K562 (cell line): ENCODE data around the gene BICC1. TPM values are rescaled to one million over a fixed set of nuclear protein-coding genes. Genes with fewer than 3 reads are reported as not detected.

ENCODE experiments used
- ATAC-seq: fragments of 200-7000 bp; cut with Tn5 transposase; 3 replicates; pipeline ENCODE4 v1.9.1; 2020; ENCODE audit warnings: moderate library complexity
- BruUV-seq: library from RNA; stranded (reverse); fragments of 400-500 nt; replicated peaks from 2 replicates; lab custom pipeline; 2021; lab: Mats Ljungman, UMichigan
- CTCF ChIA-PET: fragments of 300-600 bp; formaldehyde crosslinking; extraction: SDS; loops from one replicate; lab custom pipeline; 2021; ENCODE audit warnings: low intra/inter-chr PET ratio; lab: Yijun Ruan, JAX
- POLR2A ChIA-PET: fragments of 300-600, 350-650 bp; sonication (Branson Sonifier 250); formaldehyde crosslinking; extraction: SDS; loops from one replicate; lab custom pipeline; 2021; ENCODE audit warnings: antibody characterized with exemption, inconsistent platforms; lab: Yijun Ruan, JAX
- DNase-seq, 4 experiments: peaks; one replicate each; pipeline versions ENCODE4 v3.0.0 to v3.0.0-alpha.2; 2011 to 2018; ENCODE audit warnings: low spot score in 3 of 4, mixed read lengths in 3 of 4; ENCODE audit errors: extremely low read depth in 1 of 4
- FAIRE-seq: peaks from 2 replicates; lab custom pipeline; 2011; peaks lifted over from hg19 to GRCh38; lab: Jason Lieb, UNC
- H2AFZ ChIP-seq: 2 replicates; pipeline ENCODE4 v1.6.0; 2011; ENCODE audit warnings: low read depth, low read length, control low read depth, inconsistent platforms
- H3K27ac ChIP-seq: fragments of 200-600 bp; 3 replicates; pipeline ENCODE4 v1.8.0; 2011; ENCODE audit warnings: low read depth, mild to moderate bottlenecking, control low read depth, inconsistent platforms, low read length, moderate library complexity, mixed read lengths; ENCODE audit errors: extremely low read depth
- H3K27me3 ChIP-seq, 2 experiments: fragments of 300-600 bp in 1 of 2; 2 replicates in 1 of 2; 3 replicates in 1 of 2; pipeline versions ENCODE4 v1.6.0 to v1.8.0; 2011; ENCODE audit warnings: inconsistent platforms in 2 of 2, low read length in 2 of 2, mild to moderate bottlenecking in 1 of 2, mixed read lengths in 1 of 2, moderate library complexity in 1 of 2; ENCODE audit not compliant: control insufficient read depth in 2 of 2, insufficient read depth in 2 of 2
- H3K36me3 ChIP-seq: fragments of 300-600 bp; 3 replicates; pipeline ENCODE4 v1.8.0; 2011; ENCODE audit warnings: mild to moderate bottlenecking, low read length, inconsistent platforms; ENCODE audit not compliant: control insufficient read depth, insufficient read depth
- H3K4me1 ChIP-seq, 2 experiments: fragments of 200-600 bp in 1 of 2; replicated peaks in 1 of 2; 2 replicates in 1 of 2; 3 replicates in 1 of 2; pipeline versions ENCODE4 v1.5.1 to v1.8.0; 2011; ENCODE audit warnings: inconsistent platforms in 2 of 2, low read length in 2 of 2, mild to moderate bottlenecking in 1 of 2, mixed read lengths in 1 of 2, moderate library complexity in 1 of 2; ENCODE audit not compliant: control insufficient read depth in 2 of 2, insufficient read depth in 2 of 2
- H3K4me2 ChIP-seq: 2 replicates; pipeline ENCODE4 v1.6.1; 2011; ENCODE audit warnings: low read length, control low read depth, inconsistent platforms, mixed read lengths; ENCODE audit not compliant: insufficient read depth
- H3K4me3 ChIP-seq: fragments of 200-600 bp; sonication (generic), shearing (Covaris generic); 2 replicates; pipeline ENCODE4 v1.5.1; 2016; ENCODE audit warnings: control low read depth, inconsistent platforms
- H3K79me2 ChIP-seq: fragments of 200-600 bp; 3 replicates; pipeline ENCODE4 v1.8.0; 2011; ENCODE audit warnings: low read length, inconsistent platforms; ENCODE audit not compliant: control insufficient read depth, insufficient read depth
- H3K9ac ChIP-seq, 2 experiments: 2 replicates each; pipeline versions ENCODE4 v1.6.0 to v1.6.1; 2011; ENCODE audit warnings: low read depth in 2 of 2, low read length in 2 of 2, control low read depth in 1 of 2, inconsistent platforms in 1 of 2, mild to moderate bottlenecking in 1 of 2, mixed read lengths in 1 of 2; ENCODE audit not compliant: insufficient read depth in 1 of 2
- H3K9me1 ChIP-seq: one replicate; pipeline ENCODE4 v1.6.0; 2011; ENCODE audit warnings: inconsistent platforms, mild to moderate bottlenecking, low read length, moderate library complexity; ENCODE audit not compliant: control insufficient read depth, insufficient read depth
- H3K9me3 ChIP-seq: replicated peaks from 2 replicates; pipeline ENCODE4 v1.5.1; 2011; ENCODE audit warnings: low read depth, low read length, inconsistent platforms; ENCODE audit not compliant: control insufficient read depth, insufficient read depth
- H4K20me1 ChIP-seq: replicated peaks from 2 replicates; pipeline ENCODE4 v1.6.1; 2011; ENCODE audit warnings: low read length, inconsistent platforms, mixed read lengths; ENCODE audit not compliant: control insufficient read depth, insufficient read depth
- BRF1 ChIP-seq: IDR thresholded peaks from 3 replicates; pipeline ENCODE4 v1.6.1; 2011; ENCODE audit warnings: borderline replicate concordance, mild to moderate bottlenecking; ENCODE audit not compliant: insufficient read length; ENCODE audit errors: extremely low read depth
- CBX8 ChIP-seq: fragments of 200-600 bp; sonication (generic); IDR thresholded peaks from 2 replicates; pipeline ENCODE4 v1.6.1; 2012; ENCODE audit warnings: borderline replicate concordance, mixed run types, low read depth, mild to moderate bottlenecking, moderate library complexity, mixed read lengths, low read length, control low read depth, inconsistent platforms; ENCODE audit not compliant: poor library complexity, severe bottlenecking; ENCODE audit errors: extremely low read depth
- KAT8 ChIP-seq: fragments of 450-650 bp; IDR thresholded peaks from 2 replicates; pipeline ENCODE4 v1.6.1; 2016; ENCODE audit warnings: low read depth, mild to moderate bottlenecking
- KLF10 ChIP-seq: fragments of 250-450 bp; sonication (Bioruptor Pico); IDR thresholded peaks from 2 replicates; pipeline ENCODE4 v1.6.1; 2021; ENCODE audit warnings: matching md5 sums
- KLF16 ChIP-seq: IDR thresholded peaks from 2 replicates; pipeline ENCODE4 v1.6.1; 2016; ENCODE audit warnings: antibody characterized with exemption
- MAFG ChIP-seq: fragments of 450-650 bp; conservative IDR thresholded peaks from 2 replicates; pipeline ENCODE4 v1.6.1; 2016; ENCODE audit warnings: missing genetic modification characterization, missing compliant biosample characterization
- PHF20 ChIP-seq: fragments of 450-650 bp; IDR thresholded peaks from 2 replicates; pipeline ENCODE4 v1.6.1; 2018; ENCODE audit not compliant: partially characterized antibody
- RAD21 ChIP-seq, 2 experiments: fragments of 250-450 bp in 1 of 2; fragments of 450-650 bp in 1 of 2; sonication (Bioruptor Pico) in 1 of 2; formaldehyde crosslinking in 1 of 2; IDR thresholded peaks in 1 of 2; conservative IDR thresholded peaks in 1 of 2; 2 replicates each; pipeline versions ENCODE4 v1.4.0 to v1.8.0; 2020 to 2022; ENCODE audit warnings: mild to moderate bottlenecking in 2 of 2, moderate library complexity in 1 of 2
- SAFB ChIP-seq: fragments of 200-400 bp; formaldehyde crosslinking; IDR thresholded peaks from 2 replicates; pipeline ENCODE4 v1.6.1; 2017; ENCODE audit warnings: low read depth, low read length, borderline replicate concordance
- ZBTB1 ChIP-seq: sonication (generic); formaldehyde crosslinking; IDR thresholded peaks from 2 replicates; pipeline ENCODE4 v1.8.1; 2023; ENCODE audit warnings: missing genetic modification reagents, low read depth, mild to moderate bottlenecking, borderline replicate concordance
- ZNF75A ChIP-seq: fragments of 450-650 bp; formaldehyde crosslinking; IDR thresholded peaks from 2 replicates; pipeline ENCODE4 v1.4.0; 2020; ENCODE audit warnings: mild to moderate bottlenecking
- WGBS: fragments of 100-300 bp; shearing (Covaris generic); methylation state at CpG from one replicate; pipeline ENCODE4 v1.1.6; 2016; ENCODE audit warnings: low coverage, mixed read lengths; ENCODE audit not compliant: insufficient coverage; ENCODE audit errors: missing lambda C conversion rate; 5-methylcytosine and 5-hydroxymethylcytosine counted together
- in situ Hi-C: fragments of 300-500 bp; cut with MboI; formaldehyde crosslinking; loops from 4 replicates; pipeline ENCODE4 v1.15.0; 2018; ENCODE audit warnings: inconsistent platforms, mixed read lengths
- intact Hi-C: fragments of 100-400 bp; cut with micrococcal nuclease; formaldehyde crosslinking; loops from 2 replicates; pipeline ENCODE4 v1.14.2; 2022
- polyA plus RNA-seq, 8 experiments: library from polyadenylated mRNA; depleted of rRNA in 4 of 8; stranded (reverse) in 5 of 8; unstranded in 3 of 8; fragments of >200 nt; fragmentation: Nextera tagmentation in 2 of 8; fragmentation: Illumina TruSeq in 1 of 8; extraction: Ambion mirVana in 2 of 8; extraction: Trizol in 1 of 8; gene quantifications; 2 replicates each; pipeline versions ENCODE4 v1.2.1 to v1.2.3, GENCODE V29; 2011 to 2014; ENCODE audit warnings: inconsistent platforms in 1 of 8, missing spikeins in 1 of 8
- total RNA-seq, 7 experiments: library from RNA; depleted of rRNA in 6 of 7; stranded (reverse); fragments of >200 nt in 6 of 7; fragmentation: Illumina TruSeq in 2 of 7; extraction: Trizol in 2 of 7; gene quantifications; 2 replicates each; pipeline versions ENCODE4 v1.2.1 to v1.2.3, GENCODE V29; 2011 to 2021; ENCODE audit warnings: low replicate concordance in 1 of 7

Gene BICC1
- total and polyA plus RNA-seq, 9 of the 15 experiments (the other 6 are each of a cell fraction or from before 2014, with no cell fraction given), result not detected

- DNase-seq (no peak), FAIRE-seq (no peak), ATAC-seq (no peak)
- no TSS peak for BruUV-seq
- Histone ChIP-seq H3K9me3 (no peaks in the 10 kb centered on the region), H4K20me1 (no peaks in the 10 kb centered on the region), H3K36me3 (no peaks in the 10 kb centered on the region), H3K27me3 (no peaks in the 10 kb centered on the region), H2AFZ (no peak overlapping the region), H3K79me2 (no peaks in the 10 kb centered on the region), H3K4me3 (no peak overlapping the region), H3K9ac (no peak overlapping the region), H3K4me2 (no peak overlapping the region), H3K9me1 (no peaks in the 10 kb centered on the region), H3K27ac (no peak overlapping the region), H3K4me1 (peaks cover 0 to 4% of the 10 kb centered on the region in 2 experiments; a peak in 1 of 5 replicates)
- in situ Hi-C loops (no loop called here), intact Hi-C loops (no loop called here)
- POLR2A ChIA-PET, result interaction anchor here (0.5 kb wide), 1 partner anchor 1345 kb away, joined by 4 read pairs; no protein-coding TSS in a partner anchor
- TF ChIP-seq KAT8 (no peak), CBX8 (no peak), ZNF75A (CRISPR knock-in tag) (no peak), SAFB (no peak), ZBTB1 (CRISPR knock-in tag) (no peak), PHF20 (no peak), KLF10 (CRISPR knock-in tag) (no peak), KLF16 (no peak), BRF1 (no peak), RAD21 (CRISPR knock-in tag; conservative IDR thresholded peaks at IDR 0.05 in 1 of 2, IDR thresholded peaks at IDR 0.05 in 1 of 2) (no peak), MAFG (tag) (no peak)
- CTCF ChIA-PET, result no interaction called here
- 0% methylated on average over 2 of the region's 2 CpGs for WGBS
Measured at GRCh38 chr10:58508316-58508715, 4.4 kb upstream of the BICC1 start.
